Panc1 (cell line): ENCODE data around the gene SLC6A1. TPM values are rescaled to one million over a fixed set of nuclear protein-coding genes. Genes with fewer than 3 reads are reported as not detected.

Experiments
- ATAC-seq: fragments of 200-7000 bp; cut with Tn5 transposase; 2 replicates; pipeline ENCODE4 v1.9.1; 2020; ENCODE audit warnings: mild to moderate bottlenecking, moderate library complexity
- BruUV-seq: library from RNA; stranded (reverse); fragments of 400-500 nt; replicated peaks from 2 replicates; lab custom pipeline; 2021; lab: Mats Ljungman, UMichigan
- CTCF ChIA-PET: fragments of 300-600 bp; sonication (Branson Sonifier 250); formaldehyde crosslinking; loops from one replicate; lab custom pipeline; 2022; ENCODE audit warnings: antibody characterized with exemption; lab: Charles Lee
- POLR2A ChIA-PET: fragments of 300-600 bp; sonication (Branson Sonifier 250); formaldehyde crosslinking; loops from one replicate; lab custom pipeline; 2022; ENCODE audit warnings: antibody characterized with exemption; lab: Charles Lee
- DNase-seq: peaks from one replicate; pipeline ENCODE4 v3.0.0-alpha.2; 2010; ENCODE audit warnings: low read depth, low spot score
- H3K27ac ChIP-seq: 2 replicates; pipeline ENCODE4 v1.5.1; 2011; ENCODE audit warnings: mild to moderate bottlenecking, low read length, inconsistent platforms
- H3K27me3 ChIP-seq: fragments of 200-500 bp; sonication (Bioruptor generic); 2 replicates; pipeline ENCODE4 v1.6.0; 2014; ENCODE audit warnings: low read length, inconsistent platforms; ENCODE audit not compliant: control insufficient read depth, insufficient read depth
- H3K36me3 ChIP-seq: fragments of 200-500 bp; sonication (Bioruptor generic); 2 replicates; pipeline ENCODE4 v1.5.1; 2014; ENCODE audit warnings: inconsistent platforms, mild to moderate bottlenecking, low read length, moderate library complexity; ENCODE audit not compliant: control insufficient read depth, insufficient read depth
- H3K4me1 ChIP-seq: 2 replicates; pipeline ENCODE4 v1.5.1; 2011; ENCODE audit warnings: inconsistent platforms, mild to moderate bottlenecking, low read length, moderate library complexity; ENCODE audit not compliant: control insufficient read depth, insufficient read depth
- H3K4me3 ChIP-seq, 2 experiments: 2 replicates each; pipeline ENCODE4 v1.5.1; 2011 to 2012; ENCODE audit warnings: low read depth in 2 of 2, low read length in 2 of 2, mild to moderate bottlenecking in 2 of 2, inconsistent platforms in 1 of 2, moderate library complexity in 1 of 2
- H3K9me3 ChIP-seq: fragments of 200-500 bp; sonication (Bioruptor generic); 2 replicates; pipeline ENCODE4 v1.5.1; 2014; ENCODE audit warnings: low read depth, mild to moderate bottlenecking, inconsistent platforms, low read length, moderate library complexity; ENCODE audit not compliant: control insufficient read depth, insufficient read depth
- POLR2AphosphoS5 ChIP-seq: IDR thresholded peaks from 2 replicates; pipeline ENCODE4 v1.6.1; 2012; ENCODE audit warnings: mild to moderate bottlenecking, low read depth, low read length, moderate library complexity
- SIN3A ChIP-seq: IDR thresholded peaks from 2 replicates; pipeline ENCODE4 v1.6.1; 2012; ENCODE audit warnings: low read depth, mild to moderate bottlenecking, low read length, moderate library complexity, borderline replicate concordance; ENCODE audit not compliant: insufficient read depth
- TCF7L2 ChIP-seq: IDR thresholded peaks from 2 replicates; pipeline ENCODE4 v1.6.1; 2011; ENCODE audit warnings: mild to moderate bottlenecking, low read depth, low read length, inconsistent platforms
- in situ Hi-C: cut with HindIII; loops from 2 replicates; pipeline ENCODE4 v1.10.0; 2016; ENCODE audit warnings: low sequenced_read_pairs, low pct_unique_long_range_greater_than_20kb
- intact Hi-C: fragments of 100-400 bp; cut with micrococcal nuclease; formaldehyde crosslinking; loops from one replicate; pipeline ENCODE4 v1.10.0; 2022; ENCODE audit not compliant: unreplicated experiment
- total RNA-seq: library from RNA; stranded (reverse); gene quantifications from one replicate; pipeline ENCODE4 v1.2.1, GENCODE V29; 2021; ENCODE audit not compliant: unreplicated experiment
- TF ChIP-seq, protein P1 (sequence below): fragments of 450-650 bp; IDR thresholded peaks from 2 replicates; pipeline ENCODE4 v1.5.1; 2017; ENCODE audit warnings: mild to moderate bottlenecking
- TF ChIP-seq, protein P2 (sequence below), 2 experiments: IDR thresholded peaks; 2 replicates each; pipeline ENCODE4 v1.6.1; 2011 to 2012; ENCODE audit warnings: low read depth in 2 of 2, control low read depth in 1 of 2, low read length in 1 of 2, mild to moderate bottlenecking in 1 of 2, moderate library complexity in 1 of 2; ENCODE audit not compliant: insufficient read depth in 1 of 2

Gene SLC6A1
- total RNA-seq, 1 experiment from 2014 or later = not detected

GRCh38 chr3:10957976-10958749 lies 34.4 kb upstream of the SLC6A1 start:
- H3K9me3 ChIP-seq = no peaks in the 10 kb centered on the region
- in situ Hi-C loops (no loop called here), intact Hi-C loops (no loop called here)
- POLR2A ChIA-PET = no interaction called here
- CTCF ChIA-PET = interaction anchor here (1.1 kb wide), 1 partner anchor 16 kb away, joined by 3 read pairs; no protein-coding TSS in a partner anchor
- H3K36me3 ChIP-seq = no peaks in the 10 kb centered on the region
- no peaks in the 10 kb centered on the region for H3K4me1 ChIP-seq
- no peak overlapping the region for H3K27ac ChIP-seq
- no peak for TF ChIP-seq SIN3A
- TF ChIP-seq POLR2AphosphoS5 = no peak
- no peak for TF ChIP-seq TCF7L2
- TF ChIP-seq, protein P1, sequence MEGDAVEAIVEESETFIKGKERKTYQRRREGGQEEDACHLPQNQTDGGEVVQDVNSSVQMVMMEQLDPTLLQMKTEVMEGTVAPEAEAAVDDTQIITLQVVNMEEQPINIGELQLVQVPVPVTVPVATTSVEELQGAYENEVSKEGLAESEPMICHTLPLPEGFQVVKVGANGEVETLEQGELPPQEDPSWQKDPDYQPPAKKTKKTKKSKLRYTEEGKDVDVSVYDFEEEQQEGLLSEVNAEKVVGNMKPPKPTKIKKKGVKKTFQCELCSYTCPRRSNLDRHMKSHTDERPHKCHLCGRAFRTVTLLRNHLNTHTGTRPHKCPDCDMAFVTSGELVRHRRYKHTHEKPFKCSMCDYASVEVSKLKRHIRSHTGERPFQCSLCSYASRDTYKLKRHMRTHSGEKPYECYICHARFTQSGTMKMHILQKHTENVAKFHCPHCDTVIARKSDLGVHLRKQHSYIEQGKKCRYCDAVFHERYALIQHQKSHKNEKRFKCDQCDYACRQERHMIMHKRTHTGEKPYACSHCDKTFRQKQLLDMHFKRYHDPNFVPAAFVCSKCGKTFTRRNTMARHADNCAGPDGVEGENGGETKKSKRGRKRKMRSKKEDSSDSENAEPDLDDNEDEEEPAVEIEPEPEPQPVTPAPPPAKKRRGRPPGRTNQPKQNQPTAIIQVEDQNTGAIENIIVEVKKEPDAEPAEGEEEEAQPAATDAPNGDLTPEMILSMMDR = no peak
- TF ChIP-seq, protein P2, sequence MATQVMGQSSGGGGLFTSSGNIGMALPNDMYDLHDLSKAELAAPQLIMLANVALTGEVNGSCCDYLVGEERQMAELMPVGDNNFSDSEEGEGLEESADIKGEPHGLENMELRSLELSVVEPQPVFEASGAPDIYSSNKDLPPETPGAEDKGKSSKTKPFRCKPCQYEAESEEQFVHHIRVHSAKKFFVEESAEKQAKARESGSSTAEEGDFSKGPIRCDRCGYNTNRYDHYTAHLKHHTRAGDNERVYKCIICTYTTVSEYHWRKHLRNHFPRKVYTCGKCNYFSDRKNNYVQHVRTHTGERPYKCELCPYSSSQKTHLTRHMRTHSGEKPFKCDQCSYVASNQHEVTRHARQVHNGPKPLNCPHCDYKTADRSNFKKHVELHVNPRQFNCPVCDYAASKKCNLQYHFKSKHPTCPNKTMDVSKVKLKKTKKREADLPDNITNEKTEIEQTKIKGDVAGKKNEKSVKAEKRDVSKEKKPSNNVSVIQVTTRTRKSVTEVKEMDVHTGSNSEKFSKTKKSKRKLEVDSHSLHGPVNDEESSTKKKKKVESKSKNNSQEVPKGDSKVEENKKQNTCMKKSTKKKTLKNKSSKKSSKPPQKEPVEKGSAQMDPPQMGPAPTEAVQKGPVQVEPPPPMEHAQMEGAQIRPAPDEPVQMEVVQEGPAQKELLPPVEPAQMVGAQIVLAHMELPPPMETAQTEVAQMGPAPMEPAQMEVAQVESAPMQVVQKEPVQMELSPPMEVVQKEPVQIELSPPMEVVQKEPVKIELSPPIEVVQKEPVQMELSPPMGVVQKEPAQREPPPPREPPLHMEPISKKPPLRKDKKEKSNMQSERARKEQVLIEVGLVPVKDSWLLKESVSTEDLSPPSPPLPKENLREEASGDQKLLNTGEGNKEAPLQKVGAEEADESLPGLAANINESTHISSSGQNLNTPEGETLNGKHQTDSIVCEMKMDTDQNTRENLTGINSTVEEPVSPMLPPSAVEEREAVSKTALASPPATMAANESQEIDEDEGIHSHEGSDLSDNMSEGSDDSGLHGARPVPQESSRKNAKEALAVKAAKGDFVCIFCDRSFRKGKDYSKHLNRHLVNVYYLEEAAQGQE (IDR thresholded peaks at IDR 0.05; ENCODE audit: insufficient read depth in 1 of 2, low read depth in 2 of 2, low read length in 1 of 2) = no peak
- no peak overlapping the region for H3K4me3 ChIP-seq
- ATAC-seq = no peak
- DNase-seq = no peak
- no TSS peak for BruUV-seq
- H3K27me3 ChIP-seq = peaks cover 4% of the 10 kb centered on the region; the same call in 1 of the 2 replicates

DNA sequence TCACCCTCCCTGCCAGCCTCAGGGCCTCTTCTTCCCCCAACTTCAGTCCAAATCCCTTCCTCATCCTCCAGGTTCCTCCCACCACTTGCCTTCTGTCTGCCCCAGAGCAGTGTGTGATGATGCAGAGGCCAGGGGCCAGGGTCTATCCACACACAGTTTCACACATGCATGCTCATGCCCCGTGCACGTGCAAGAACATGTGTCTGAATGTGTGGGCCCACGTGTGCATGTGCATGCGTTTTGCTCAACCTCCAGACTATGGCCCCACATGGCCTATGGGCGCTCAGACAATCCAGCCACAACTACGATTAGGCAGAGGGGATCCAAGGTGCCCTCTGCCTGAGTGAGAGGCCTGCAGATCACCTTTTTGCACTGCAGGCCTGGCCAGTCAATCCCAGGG lies 32.3 kb upstream of the SLC6A1 start:
- intact Hi-C loops = no loop called here

More for the DNA sequence above, 32.3 kb upstream of the SLC6A1 start:
- Histone ChIP-seq H3K36me3 (no peaks in the 10 kb centered on the region), H3K27me3 (peaks cover 11% of the 10 kb centered on the region), H3K9me3 (no peaks in the 10 kb centered on the region), H3K4me1 (no peaks in the 10 kb centered on the region), H3K4me3 (no peak overlapping the region), H3K27ac (no peak overlapping the region)
- in situ Hi-C loops = no loop called here
- no peak for DNase-seq
- TF ChIP-seq POLR2AphosphoS5 = no peak
- TF ChIP-seq, protein P1 = no peak
- TF ChIP-seq TCF7L2 = no peak
- TF ChIP-seq SIN3A = no peak
- TF ChIP-seq, protein P2 (IDR thresholded peaks at IDR 0.05; ENCODE audit: insufficient read depth in 1 of 2, low read depth in 2 of 2, low read length in 1 of 2) = no peak
- POLR2A ChIA-PET = no interaction called here
- CTCF ChIA-PET = no interaction called here
- no peak for ATAC-seq
- BruUV-seq = no TSS peak
